ENCODE results near the gene STKLD1.
"Not testable (repeated sequence)": the region's sequence is repeated elsewhere in the genome, so short reads cannot be mapped to it uniquely, and the experiment has no call there.

STKLD1 gene

GRCh38 chr9:133360400-133361393 lies 15.5 kb upstream of the STKLD1 start:
- DNase-seq (ENCODE audit: insufficient read length, low spot score) (no peak), FAIRE-seq (no peak)

- FAIRE-seq (no peak), DNase-seq (ENCODE audit: insufficient read length, low spot score) (no peak)
Measured at GRCh38 chr9:133361507-133362092, 14.6 kb upstream of the STKLD1 start.

GRCh38 chr9:133362359-133363044 lies 13.7 kb upstream of the STKLD1 start:
- FAIRE-seq: no peak
- DNase-seq (ENCODE audit: insufficient read length, low spot score): no peak

GRCh38 chr9:133366435-133366834 lies 9.7 kb upstream of the STKLD1 start:
- FAIRE-seq: no peak
- DNase-seq (ENCODE audit: insufficient read length, low spot score): no peak

GRCh38 chr9:133367221-133367620 lies 8.9 kb upstream of the STKLD1 start:
- no peak for DNase-seq (ENCODE audit: insufficient read length, low spot score)
- no peak for FAIRE-seq

- FAIRE-seq (no peak), DNase-seq (ENCODE audit: insufficient read length, low spot score) (no peak)
Measured at GRCh38 chr9:133367778-133368177, 8.4 kb upstream of the STKLD1 start.

- no peak for FAIRE-seq
- DNase-seq (ENCODE audit: insufficient read length, low spot score): no peak
Measured at GRCh38 chr9:133368249-133368881, 7.8 kb upstream of the STKLD1 start.

GRCh38 chr9:133369422-133369821 lies 6.7 kb upstream of the STKLD1 start:
- no peak for DNase-seq (ENCODE audit: insufficient read length, low spot score)
- FAIRE-seq: no peak

- FAIRE-seq: no peak
- DNase-seq (ENCODE audit: insufficient read length, low spot score): no peak
Measured at GRCh38 chr9:133369933-133370332, 6.2 kb upstream of the STKLD1 start.

GRCh38 chr9:133370685-133371084 lies 5.5 kb upstream of the STKLD1 start:
- DNase-seq (ENCODE audit: insufficient read length, low spot score): no peak
- no peak for FAIRE-seq

- no peak for DNase-seq (ENCODE audit: insufficient read length, low spot score)
- FAIRE-seq: no peak
Measured at GRCh38 chr9:133371261-133371711, 4.9 kb upstream of the STKLD1 start.

- no peak for FAIRE-seq
- DNase-seq (ENCODE audit: insufficient read length, low spot score): no peak
Measured at GRCh38 chr9:133372144-133372543, 4.0 kb upstream of the STKLD1 start.

- FAIRE-seq (no peak), DNase-seq (ENCODE audit: insufficient read length, low spot score) (no peak)
Measured at GRCh38 chr9:133374612-133375115, 1.5 kb upstream of the STKLD1 start.

GRCh38 chr9:133375116-133375723 lies 946 bp upstream of the STKLD1 start:
- DNase-seq (ENCODE audit: insufficient read length, low spot score): no peak
- FAIRE-seq: no peak

- not testable (repeated sequence) for FAIRE-seq
Measured at GRCh38 chr9:133377280-133377679, 1.1 kb downstream of the STKLD1 start.

GRCh38 chr9:133377721-133378216 lies 1.6 kb downstream of the STKLD1 start:
- DNase-seq (ENCODE audit: insufficient read length, low spot score): no peak
- no peak for FAIRE-seq

More at GRCh38 chr9:133377280-133377679, 1.1 kb downstream of the STKLD1 start:
- not testable (repeated sequence) for DNase-seq (ENCODE audit: insufficient read length, low spot score)

- FAIRE-seq (no peak), DNase-seq (ENCODE audit: insufficient read length, low spot score) (no peak)
Measured at GRCh38 chr9:133378408-133378962, 2.3 kb downstream of the STKLD1 start.

- DNase-seq (ENCODE audit: insufficient read length, low spot score) (no peak), FAIRE-seq (no peak)
Measured at GRCh38 chr9:133379153-133380086, 3.3 kb downstream of the STKLD1 start.

- DNase-seq (ENCODE audit: insufficient read length, low spot score): no peak
- FAIRE-seq: no peak
Measured at GRCh38 chr9:133380734-133381133, 4.6 kb downstream of the STKLD1 start.
